Trophoblast cell (in vitro differentiated cells and primary cell): ENCODE measurements around the gene PARD3B.

Experiments
- DNase-seq, 2 donors: peaks; one replicate each; pipeline ENCODE4 v3.0.0-alpha.2; 2016
- H2AFZ ChIP-seq: 2 replicates; pipeline ENCODE4 v1.6.1; 2013; ENCODE audit warnings: low read length, moderate library complexity, mild to moderate bottlenecking; ENCODE audit not compliant: insufficient read depth, poor library complexity
- H2AK5ac ChIP-seq: 2 replicates; pipeline ENCODE4 v1.6.1; 2013; ENCODE audit warnings: mild to moderate bottlenecking, low read length
- H2BK120ac ChIP-seq: 2 replicates; pipeline ENCODE4 v1.6.1; 2013; ENCODE audit warnings: low read length, mild to moderate bottlenecking, moderate library complexity; ENCODE audit not compliant: insufficient read depth, poor library complexity
- H2BK12ac ChIP-seq: 2 replicates; pipeline ENCODE4 v1.6.1; 2013; ENCODE audit warnings: mild to moderate bottlenecking, low read length, moderate library complexity
- H2BK5ac ChIP-seq: 2 replicates; pipeline ENCODE4 v1.6.1; 2013; ENCODE audit warnings: low read length, low read depth, moderate library complexity, mild to moderate bottlenecking; ENCODE audit not compliant: poor library complexity
- H3K14ac ChIP-seq: 2 replicates; pipeline ENCODE4 v1.6.1; 2013; ENCODE audit warnings: mild to moderate bottlenecking, low read length
- H3K18ac ChIP-seq: 2 replicates; pipeline ENCODE4 v1.6.1; 2013; ENCODE audit warnings: mild to moderate bottlenecking, low read length
- H3K23ac ChIP-seq: 2 replicates; pipeline ENCODE4 v1.6.1; 2013; ENCODE audit warnings: low read length
- H3K27ac ChIP-seq: 2 replicates; pipeline ENCODE4 v1.5.1; 2013; ENCODE audit warnings: low read depth, mild to moderate bottlenecking, inconsistent platforms, low read length, moderate library complexity
- H3K27me3 ChIP-seq: 2 replicates; pipeline ENCODE4 v1.6.1; 2013; ENCODE audit warnings: inconsistent platforms, mild to moderate bottlenecking, low read length, moderate library complexity; ENCODE audit not compliant: insufficient read depth
- H3K36me3 ChIP-seq, 2 experiments: 1 replicate in 1 of 2; 2 replicates in 1 of 2; pipeline ENCODE4 v1.6.1; 2013; ENCODE audit warnings: low read length in 2 of 2, mild to moderate bottlenecking in 2 of 2, moderate library complexity in 1 of 2; ENCODE audit not compliant: insufficient read depth in 2 of 2, control insufficient read depth in 1 of 2
- H3K4ac ChIP-seq: 2 replicates; pipeline ENCODE4 v1.6.1; 2013; ENCODE audit warnings: low read depth, mild to moderate bottlenecking, low read length, moderate library complexity
- H3K4me1 ChIP-seq, 2 experiments: 1 replicate in 1 of 2; 2 replicates in 1 of 2; pipeline ENCODE4 v1.6.1; 2013; ENCODE audit warnings: low read length in 2 of 2, mild to moderate bottlenecking in 2 of 2, moderate library complexity in 1 of 2; ENCODE audit not compliant: insufficient read depth in 2 of 2, control insufficient read depth in 1 of 2
- H3K4me2 ChIP-seq: 2 replicates; pipeline ENCODE4 v1.6.1; 2013; ENCODE audit warnings: inconsistent platforms, mild to moderate bottlenecking, low read length, moderate library complexity
- H3K4me3 ChIP-seq: 2 replicates; pipeline ENCODE4 v1.5.1; 2013; ENCODE audit warnings: mild to moderate bottlenecking, low read depth, low read length, inconsistent platforms
- H3K79me1 ChIP-seq: one replicate; pipeline ENCODE4 v1.6.1; 2013; ENCODE audit warnings: low read length
- H3K79me2 ChIP-seq: 2 replicates; pipeline ENCODE4 v1.6.1; 2013; ENCODE audit warnings: low read length, mild to moderate bottlenecking; ENCODE audit not compliant: control insufficient read depth, insufficient read depth, poor library complexity
- H3K9ac ChIP-seq: 2 replicates; pipeline ENCODE4 v1.6.1; 2013; ENCODE audit warnings: mild to moderate bottlenecking, low read length
- H3K9me3 ChIP-seq: 2 replicates; pipeline ENCODE4 v1.6.1; 2013; ENCODE audit warnings: low read depth, mild to moderate bottlenecking, control low read depth, inconsistent platforms, low read length; ENCODE audit not compliant: insufficient read depth
- H4K12ac ChIP-seq: 2 replicates; pipeline ENCODE4 v1.6.1; 2013; ENCODE audit warnings: low read depth, mild to moderate bottlenecking, low read length, moderate library complexity
- H4K8ac ChIP-seq: 2 replicates; pipeline ENCODE4 v1.6.1; 2013; ENCODE audit warnings: low read depth, mild to moderate bottlenecking, low read length, moderate library complexity
- H4K91ac ChIP-seq: one replicate; pipeline ENCODE4 v1.6.1; 2013; ENCODE audit warnings: low read depth, mild to moderate bottlenecking, low read length, moderate library complexity
- WGBS: extraction: QIAGEN DNeasy Blood & Tissue Kit; methylation state at CpG from one replicate; pipeline ENCODE4 v1.1.7; 2013; ENCODE audit warnings: missing lambda C conversion rate; ENCODE audit not compliant: insufficient read length, insufficient coverage; ENCODE audit errors: extremely low coverage; 5-methylcytosine and 5-hydroxymethylcytosine counted together

The PARD3B gene

GRCh38 chr2:205119136-205119535 is 573.9 kb downstream of the PARD3B start:
- Histone ChIP-seq H3K4me3 (no peak overlapping the region), H3K27me3 (no peaks in the 10 kb centered on the region), H3K79me1 (no peaks in the 10 kb centered on the region), H3K4me2 (no peak overlapping the region), H3K4me1 (no peaks in the 10 kb centered on the region), H3K18ac (no peak overlapping the region), H3K9me3 (no peaks in the 10 kb centered on the region), H2BK12ac (no peak overlapping the region), H3K14ac (no peak overlapping the region), H2BK5ac (no peak overlapping the region), H3K9ac (no peak overlapping the region), H3K36me3 (no peaks in the 10 kb centered on the region), H4K91ac (no peak overlapping the region), H4K12ac (no peak overlapping the region), H3K23ac (no peak overlapping the region), H2AFZ (no peak overlapping the region), H2BK120ac (no peak overlapping the region), H3K4ac (no peak overlapping the region), H3K27ac (no peak overlapping the region), H3K79me2 (no peaks in the 10 kb centered on the region), H4K8ac (no peak overlapping the region), H2AK5ac (no peak overlapping the region)
- DNase-seq: no peak
- no CpG with 5 or more reads among the region's 9 CpGs for WGBS

GRCh38 chr2:205128726-205129125 is 583.5 kb downstream of the PARD3B start:
- no peaks in the 10 kb centered on the region for H3K79me1 ChIP-seq
- H4K8ac ChIP-seq: no peak overlapping the region
- H3K36me3 ChIP-seq: no peaks in the 10 kb centered on the region
- no peak overlapping the region for H3K18ac ChIP-seq
- no peak overlapping the region for H2BK120ac ChIP-seq
- H3K23ac ChIP-seq: no peak overlapping the region
- no peak overlapping the region for H2BK12ac ChIP-seq
- no peak overlapping the region for H3K9ac ChIP-seq
- H3K4me2 ChIP-seq: no peak overlapping the region
- no peak overlapping the region for H3K27ac ChIP-seq
- H2AK5ac ChIP-seq: no peak overlapping the region
- H2AFZ ChIP-seq: no peak overlapping the region
- no peak overlapping the region for H3K14ac ChIP-seq
- H3K27me3 ChIP-seq: no peaks in the 10 kb centered on the region
- H4K91ac ChIP-seq: no peak overlapping the region
- H3K79me2 ChIP-seq: no peaks in the 10 kb centered on the region
- H3K4ac ChIP-seq: no peak overlapping the region
- no peak for DNase-seq
- H3K4me1 ChIP-seq: no peaks in the 10 kb centered on the region
- no peak overlapping the region for H3K4me3 ChIP-seq
- no peak overlapping the region for H2BK5ac ChIP-seq
- no peak overlapping the region for H4K12ac ChIP-seq
- no peaks in the 10 kb centered on the region for H3K9me3 ChIP-seq

- Histone ChIP-seq H3K9ac (no peak overlapping the region), H3K18ac (no peak overlapping the region), H3K23ac (no peak overlapping the region), H3K79me2 (no peaks in the 10 kb centered on the region), H4K91ac (no peak overlapping the region), H3K4me3 (no peak overlapping the region), H2BK12ac (no peak overlapping the region), H3K4me1 (no peaks in the 10 kb centered on the region), H3K14ac (no peak overlapping the region), H3K4me2 (no peak overlapping the region), H2BK120ac (no peak overlapping the region), H3K9me3 (no peaks in the 10 kb centered on the region), H3K36me3 (no peaks in the 10 kb centered on the region), H2AK5ac (no peak overlapping the region), H2BK5ac (no peak overlapping the region), H4K8ac (no peak overlapping the region), H3K27me3 (no peaks in the 10 kb centered on the region), H3K27ac (no peak overlapping the region), H2AFZ (no peak overlapping the region), H4K12ac (no peak overlapping the region), H3K79me1 (no peaks in the 10 kb centered on the region), H3K4ac (no peak overlapping the region)
- no CpG with 5 or more reads among the region's 5 CpGs for WGBS
- no peak for DNase-seq
These were observed 584.3 kb downstream of the PARD3B start for GRCh38 chr2:205129531-205129930.

- no peak overlapping the region for H3K4ac ChIP-seq
- no peaks in the 10 kb centered on the region for H3K9me3 ChIP-seq
- H4K12ac ChIP-seq: no peak overlapping the region
- no peak overlapping the region for H2BK5ac ChIP-seq
- no peak overlapping the region for H2BK120ac ChIP-seq
- H3K4me1 ChIP-seq: no peaks in the 10 kb centered on the region
- H4K91ac ChIP-seq: no peak overlapping the region
- H3K27ac ChIP-seq: no peak overlapping the region
- no peaks in the 10 kb centered on the region for H3K36me3 ChIP-seq
- no peak overlapping the region for H4K8ac ChIP-seq
- WGBS: no CpG with 5 or more reads among the region's 4 CpGs
- no peak overlapping the region for H3K4me3 ChIP-seq
- H3K9ac ChIP-seq: no peak overlapping the region
- H3K18ac ChIP-seq: no peak overlapping the region
- no peak for DNase-seq
- H3K27me3 ChIP-seq: no peaks in the 10 kb centered on the region
- H3K79me2 ChIP-seq: no peaks in the 10 kb centered on the region
- no peaks in the 10 kb centered on the region for H3K79me1 ChIP-seq
- no peak overlapping the region for H2BK12ac ChIP-seq
- H3K23ac ChIP-seq: no peak overlapping the region
- H2AK5ac ChIP-seq: no peak overlapping the region
- no peak overlapping the region for H3K4me2 ChIP-seq
- H2AFZ ChIP-seq: no peak overlapping the region
- no peak overlapping the region for H3K14ac ChIP-seq
These were observed 585.0 kb downstream of the PARD3B start for GRCh38 chr2:205130111-205130829.
